ENCODE data around the gene C1orf141. TPM values are rescaled to one million over a fixed set of nuclear protein-coding genes. Genes with fewer than 3 reads are reported as not detected.
"Not testable (repeated sequence)": the region's sequence is repeated elsewhere in the genome, so short reads cannot be mapped to it uniquely, and the experiment has no call there.

The C1orf141 gene
- total RNA-seq, 1 donor from 2014 or later, result under 0.01 TPM

- DNase-seq (ENCODE audit: low spot score in 2 of 2) (no peak), FAIRE-seq (no peak)
Observed at GRCh38 chr1:67097305-67097704, 37.5 kb downstream of the C1orf141 start.

GRCh38 chr1:67094191-67094590 lies 40.6 kb downstream of the C1orf141 start:
- no peak for FAIRE-seq
- DNase-seq (ENCODE audit: low spot score in 2 of 2), result no peak

GRCh38 chr1:67089685-67090208 lies 45.0 kb downstream of the C1orf141 start:
- FAIRE-seq (no peak), DNase-seq (ENCODE audit: low spot score in 2 of 2) (no peak)

GRCh38 chr1:67088440-67088839 lies 46.3 kb downstream of the C1orf141 start:
- no peak for FAIRE-seq
- no peak for DNase-seq (ENCODE audit: low spot score in 2 of 2)

- FAIRE-seq (no peak), DNase-seq (ENCODE audit: low spot score in 2 of 2) (peak in 1 of 2 donors; percentile 7)
Observed at GRCh38 chr1:67085326-67085725, 49.4 kb downstream of the C1orf141 start.

GRCh38 chr1:67084765-67085318 lies 49.9 kb downstream of the C1orf141 start:
- FAIRE-seq (no peak), DNase-seq (ENCODE audit: low spot score in 2 of 2) (no peak)

GRCh38 chr1:67078291-67078690 lies 56.5 kb downstream of the C1orf141 start:
- no peak for DNase-seq (ENCODE audit: low spot score in 2 of 2)
- no peak for FAIRE-seq

- DNase-seq (ENCODE audit: low spot score in 2 of 2) (no peak), FAIRE-seq (no peak)
Observed at GRCh38 chr1:67077593-67077992, 57.2 kb downstream of the C1orf141 start.

GRCh38 chr1:67072749-67073148 lies 62.0 kb downstream of the C1orf141 start:
- DNase-seq (ENCODE audit: low spot score in 2 of 2), result no peak
- FAIRE-seq, result no peak

GRCh38 chr1:67067655-67068054 lies 67.1 kb downstream of the C1orf141 start:
- FAIRE-seq; DNase-seq (ENCODE audit: low spot score in 2 of 2): not testable (repeated sequence)

- DNase-seq (ENCODE audit: low spot score in 2 of 2) (no peak), FAIRE-seq (no peak)
Observed at GRCh38 chr1:67062412-67062811, 72.4 kb downstream of the C1orf141 start.

- DNase-seq (ENCODE audit: low spot score in 2 of 2) (no peak), FAIRE-seq (no peak)
Observed at GRCh38 chr1:67061266-67061665, 73.5 kb downstream of the C1orf141 start.

- FAIRE-seq, result no peak
- no peak for DNase-seq (ENCODE audit: low spot score in 2 of 2)
Observed at GRCh38 chr1:67060811-67061218, 74.0 kb downstream of the C1orf141 start.

GRCh38 chr1:67059346-67059745 lies 75.4 kb downstream of the C1orf141 start:
- DNase-seq (ENCODE audit: low spot score in 2 of 2), result no peak
- no peak for FAIRE-seq

GRCh38 chr1:67058761-67059160 lies 76.0 kb downstream of the C1orf141 start:
- no peak for FAIRE-seq
- DNase-seq (ENCODE audit: low spot score in 2 of 2), result no peak

GRCh38 chr1:67058242-67058641 lies 76.5 kb downstream of the C1orf141 start:
- FAIRE-seq, result no peak
- no peak for DNase-seq (ENCODE audit: low spot score in 2 of 2)

- peak; percentile 75 to 83 for DNase-seq (ENCODE audit: low spot score in 2 of 2)
- FAIRE-seq, result no peak
Observed at GRCh38 chr1:67053785-67054772, 80.7 kb downstream of the C1orf141 start, which contains the start of gene SLC35D1. TSS of gene SLC35D1 (minus strand) at chr1:67054148. CDS start at chr1:67054013, 135 bp downstream.

- no peak for FAIRE-seq
Observed at GRCh38 chr1:67053535-67053784, 81.3 kb downstream of the C1orf141 start.

GRCh38 chr1:67052741-67053534 lies 81.8 kb downstream of the C1orf141 start:
- DNase-seq (ENCODE audit: low spot score in 2 of 2), result peak; percentile 10 to 32
- no peak for FAIRE-seq

More at GRCh38 chr1:67053535-67053784, 81.3 kb downstream of the C1orf141 start:
- DNase-seq (ENCODE audit: low spot score in 2 of 2), result peak; percentile 64 to 74

- no peak for DNase-seq (ENCODE audit: low spot score in 2 of 2)
- no peak for FAIRE-seq
Observed at GRCh38 chr1:67051196-67051595, 83.6 kb downstream of the C1orf141 start.

Measured in frontal cortex (tissue), 4 donors.